Occipital lobe (tissue), 2 donors: Measurements from ENCODE around the gene CARMIL1. TPM values are rescaled to one million over a fixed set of nuclear protein-coding genes. Genes with fewer than 3 reads are reported as not detected.
A peak's percentile ranks its signal among the peaks of the same experiment; 100 is the strongest.

Experiments
- DNase-seq: peaks from one replicate; lab custom pipeline; 2025; lab: John Stamatoyannopoulos, UW
- total RNA-seq: library from RNA; depleted of rRNA; stranded (reverse); fragments of >200 nt; gene quantifications from one replicate; pipeline ENCODE4 v1.2.3, GENCODE V29; 2014

The CARMIL1 gene
- total RNA-seq, 1 donor from 2014 or later: 30.4 TPM

DNA sequence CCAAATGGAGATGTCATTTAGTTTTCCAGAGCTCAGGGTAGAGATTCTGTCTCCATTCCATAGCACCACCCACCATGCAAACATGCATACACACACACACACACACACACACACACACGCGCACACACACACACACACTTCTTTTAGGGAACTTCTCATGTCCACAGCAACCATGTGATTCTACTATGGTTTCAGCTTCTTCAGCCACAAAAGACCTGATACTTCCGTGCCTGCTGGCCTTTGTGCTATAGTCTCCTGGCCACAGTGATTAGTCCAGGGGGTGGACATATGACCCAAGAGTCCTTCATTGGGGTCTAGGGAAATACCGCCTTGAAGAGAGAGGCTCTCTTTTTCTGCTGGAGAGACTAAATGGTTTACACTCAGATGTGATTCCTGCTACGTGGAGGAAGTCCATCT is 53.5 kb downstream of the CARMIL1 start:
- peak; percentile 6 for DNase-seq

DNA sequence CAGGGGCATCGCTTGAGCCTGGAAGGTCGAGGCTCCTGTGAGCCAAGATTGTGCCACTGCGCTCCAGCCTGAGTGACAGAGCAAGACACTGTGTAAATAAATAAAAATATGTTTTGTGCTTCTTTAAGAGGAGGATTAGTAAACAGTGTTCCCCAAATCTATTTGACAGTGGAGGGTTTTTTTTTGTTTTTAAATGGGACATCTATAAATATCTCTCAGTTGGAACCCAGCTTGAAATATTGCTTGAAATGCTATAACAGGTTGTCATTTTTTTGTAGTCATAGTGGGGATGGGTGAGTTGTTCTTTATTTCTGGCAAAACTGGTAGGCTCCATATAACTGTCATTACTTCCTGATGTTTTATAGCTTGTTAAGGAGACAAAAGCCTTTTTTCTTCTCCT is 54.3 kb downstream of the CARMIL1 start:
- DNase-seq: no peak

DNA sequence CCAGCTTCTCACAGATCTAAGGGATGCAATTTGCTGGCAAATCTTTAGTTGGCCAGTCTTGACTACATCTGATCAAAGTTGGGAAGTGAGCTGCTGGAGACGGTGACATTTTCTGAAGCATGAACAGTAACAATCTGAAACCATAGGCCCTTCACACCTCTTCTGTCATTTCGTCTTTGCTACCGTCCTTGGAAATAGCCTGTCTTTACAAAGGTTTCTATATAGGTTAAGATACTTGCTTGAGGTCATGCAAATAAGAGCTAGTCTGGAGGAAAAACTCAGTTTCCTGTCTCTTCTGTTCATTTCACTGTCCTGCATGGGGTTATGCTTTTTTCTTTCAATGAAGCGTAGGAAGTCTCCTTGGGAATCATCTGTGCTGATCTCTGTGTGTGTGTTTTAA is 55.6 kb downstream of the CARMIL1 start:
- DNase-seq: no peak

DNA sequence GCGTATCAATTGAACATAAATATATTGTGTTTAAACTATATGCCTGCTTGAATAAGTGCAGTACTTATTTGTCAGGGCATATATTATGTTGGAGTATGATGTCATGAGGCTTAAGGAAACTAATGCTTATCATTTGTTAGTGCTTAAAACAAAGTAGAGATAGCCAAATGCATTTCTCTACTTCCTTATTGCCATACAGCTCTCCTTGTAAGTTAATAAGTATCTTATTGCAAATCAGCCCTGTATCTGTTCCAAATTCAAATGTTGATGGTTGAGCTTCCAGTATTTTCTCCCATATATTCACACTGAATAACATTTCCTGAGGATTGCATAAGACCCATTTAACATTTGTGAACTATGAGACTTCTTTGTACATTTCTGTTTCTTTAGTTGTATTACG is 57.8 kb downstream of the CARMIL1 start:
- DNase-seq: no peak

DNA sequence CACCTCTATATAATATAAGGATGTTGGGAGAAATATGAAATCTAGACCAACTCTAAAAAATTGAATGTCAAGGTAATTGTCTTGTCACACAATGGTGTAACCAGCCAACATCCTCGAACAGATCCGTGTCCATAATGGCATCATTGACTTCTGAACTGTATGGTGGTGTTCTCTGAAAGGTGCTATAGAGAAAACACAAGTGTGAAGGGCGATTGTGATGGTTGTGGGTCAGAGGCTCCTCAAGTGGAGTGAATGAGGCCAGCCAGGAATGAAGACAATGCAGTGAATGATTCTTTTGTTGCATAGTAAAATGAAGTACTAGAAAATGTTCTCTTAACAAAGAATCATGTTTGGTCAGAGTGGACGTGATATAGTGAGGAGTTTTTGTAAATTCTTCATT is 58.3 kb downstream of the CARMIL1 start:
- DNase-seq: no peak

DNA sequence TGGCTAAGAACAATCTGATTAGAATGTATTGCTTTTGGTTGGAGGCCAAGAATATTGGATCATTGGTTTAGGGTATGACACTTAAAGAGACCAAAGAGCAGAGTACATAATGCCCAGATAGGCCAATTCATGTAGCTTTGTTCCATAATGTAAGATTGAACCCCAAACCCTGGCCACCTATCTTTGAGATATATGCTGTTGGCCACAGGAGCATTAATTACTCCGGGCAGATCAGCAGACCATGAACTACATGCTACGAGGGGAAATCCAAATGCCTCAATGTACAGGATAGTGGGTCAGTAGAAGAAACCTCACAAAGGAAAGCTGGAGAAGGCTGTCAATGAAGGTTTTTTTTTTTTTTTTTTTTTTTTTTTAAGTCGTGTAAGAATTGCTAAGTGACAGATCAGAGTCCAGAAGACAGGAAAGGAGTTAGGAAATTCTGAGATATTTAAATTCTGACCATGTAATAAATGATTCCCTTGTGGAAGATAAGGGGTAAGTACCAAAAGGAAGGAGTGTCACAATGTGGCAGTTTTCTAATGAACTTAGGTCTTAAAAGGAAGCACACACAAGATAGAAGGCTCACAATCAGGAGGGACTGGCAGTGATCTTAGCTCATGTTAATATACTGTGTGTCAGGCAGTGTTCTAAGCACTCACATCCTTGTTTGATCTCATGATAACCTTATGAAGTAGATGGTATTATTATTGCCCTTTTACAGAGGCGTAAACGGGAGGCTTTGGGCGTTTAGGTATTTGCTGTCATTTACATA is 61.4 kb downstream of the CARMIL1 start:
- DNase-seq: no peak

DNA sequence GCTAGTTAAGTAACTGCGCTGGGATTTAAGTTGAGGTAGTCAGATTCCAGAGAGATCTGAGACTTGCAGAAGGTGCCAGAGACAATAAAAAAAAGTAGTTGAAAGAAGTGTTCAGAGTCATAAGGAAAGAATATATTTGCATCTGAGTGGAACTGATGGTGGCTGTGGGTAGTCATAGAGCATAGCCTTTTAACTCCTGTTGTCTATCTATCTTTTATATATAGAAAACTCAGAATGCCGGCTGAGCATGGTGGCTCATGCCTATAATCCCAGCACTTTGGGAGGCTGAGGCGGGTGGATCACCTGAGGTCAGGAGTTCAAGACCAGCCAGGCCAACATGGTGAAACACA is 62.0 kb downstream of the CARMIL1 start:
- DNase-seq: no peak

DNA sequence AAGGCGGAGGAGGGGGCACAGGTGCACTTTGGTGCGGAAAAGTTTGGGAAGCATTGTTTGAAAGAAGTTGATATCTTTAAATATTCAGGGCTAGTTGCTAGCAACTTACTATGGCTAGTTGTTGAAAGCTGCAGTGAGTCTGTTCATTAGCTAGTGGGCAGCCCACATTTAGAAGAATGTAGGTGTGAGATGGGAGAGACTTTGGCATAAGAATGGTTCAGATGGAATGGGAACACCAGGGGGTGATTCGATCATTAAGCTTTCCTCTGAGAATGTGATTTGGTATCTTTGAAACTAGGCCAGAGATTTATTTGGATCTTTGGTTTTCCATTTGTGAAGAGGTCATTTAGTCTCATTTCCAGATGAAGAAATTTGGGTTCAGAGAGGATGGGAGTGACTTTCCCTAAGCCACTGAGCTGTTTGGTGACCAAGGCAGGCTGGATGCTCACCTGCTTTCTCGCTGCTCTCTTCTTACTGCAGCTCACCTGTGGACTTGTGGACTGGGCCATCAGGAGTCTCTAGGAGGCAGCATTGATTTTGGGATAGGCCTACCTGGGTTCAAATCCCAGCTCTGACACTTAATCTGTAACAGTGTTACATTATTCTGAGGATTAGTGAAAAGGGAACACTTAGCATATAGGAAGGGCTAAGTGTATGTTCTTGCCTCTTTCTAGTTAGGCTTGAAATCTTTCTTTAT is 62.9 kb downstream of the CARMIL1 start:
- DNase-seq: no peak

DNA sequence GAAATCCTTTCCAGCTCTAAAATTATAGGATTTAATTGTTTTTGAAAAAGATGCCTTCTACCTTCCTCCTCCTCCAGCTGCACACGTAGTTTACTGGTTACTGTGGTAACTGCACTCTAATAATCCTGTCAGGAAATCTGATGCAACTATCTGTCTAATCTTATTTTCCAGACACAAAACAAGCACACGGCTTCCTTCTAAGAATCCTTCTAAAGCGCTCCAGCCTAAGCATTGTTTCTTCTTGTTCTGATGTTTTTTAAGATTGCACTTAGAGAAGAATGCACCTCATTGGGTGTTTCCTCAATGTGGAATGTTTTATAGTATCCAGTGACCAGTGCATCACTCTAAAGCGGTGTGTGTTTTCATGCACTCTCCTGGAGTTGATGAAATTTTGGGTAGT is 63.6 kb downstream of the CARMIL1 start:
- DNase-seq: no peak

DNA sequence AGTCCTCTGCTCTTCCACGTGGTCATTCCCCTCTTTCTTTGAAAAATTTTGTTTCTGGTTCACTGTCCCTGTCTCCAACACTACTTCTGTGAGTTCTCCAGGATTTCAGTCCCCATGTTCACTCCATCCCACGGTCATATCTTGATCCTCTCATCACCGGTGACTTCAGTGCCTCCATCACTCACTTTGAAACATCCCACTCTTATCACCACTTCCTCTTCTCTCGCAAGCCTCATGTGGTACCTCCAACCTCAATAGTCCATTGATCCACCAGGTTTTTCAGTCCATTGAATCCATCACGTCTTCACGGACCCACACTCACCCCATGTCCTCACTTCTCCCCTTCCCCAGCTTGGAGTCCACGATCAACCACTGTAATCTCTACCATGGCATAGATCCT is 64.8 kb downstream of the CARMIL1 start:
- DNase-seq: no peak

DNA sequence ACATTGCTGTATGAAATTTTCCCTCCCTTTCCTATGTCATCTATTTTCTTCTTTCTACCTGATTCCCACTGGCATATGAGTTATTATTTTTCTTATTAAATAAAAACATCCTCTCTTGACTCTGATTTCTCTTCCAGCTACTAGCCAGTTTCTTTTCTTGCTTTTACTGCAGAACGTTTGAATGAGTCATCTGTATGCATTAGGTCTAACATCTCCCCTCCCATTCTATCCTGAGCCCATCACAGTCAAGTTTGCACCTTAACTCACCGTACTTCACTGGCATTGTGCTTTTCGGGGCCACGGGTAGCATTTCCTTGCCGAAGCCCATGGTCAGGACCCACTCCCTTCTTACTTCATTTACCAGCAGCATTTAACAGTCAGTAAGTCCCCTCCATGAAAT is 65.7 kb downstream of the CARMIL1 start:
- no peak for DNase-seq

DNA sequence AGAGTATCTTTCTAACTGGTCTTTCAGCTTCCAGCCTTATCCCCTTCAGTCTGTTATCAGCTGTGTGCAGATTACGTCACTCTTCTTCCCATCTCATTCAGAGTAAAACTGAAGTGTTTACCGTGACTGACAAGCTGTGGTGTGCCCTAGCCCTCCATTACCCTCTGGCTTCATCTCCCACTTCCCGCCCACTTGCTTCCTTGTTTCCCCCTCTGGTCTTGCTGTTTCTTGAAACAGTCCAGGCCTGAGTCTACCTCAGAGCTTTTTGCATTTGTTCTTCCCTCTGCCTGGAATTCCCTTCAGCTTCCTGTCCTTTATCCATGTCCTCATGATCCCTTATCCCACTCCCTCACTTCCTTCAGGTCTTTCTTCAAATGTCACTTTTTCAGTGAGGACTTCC is 66.9 kb downstream of the CARMIL1 start:
- DNase-seq: no peak

DNA sequence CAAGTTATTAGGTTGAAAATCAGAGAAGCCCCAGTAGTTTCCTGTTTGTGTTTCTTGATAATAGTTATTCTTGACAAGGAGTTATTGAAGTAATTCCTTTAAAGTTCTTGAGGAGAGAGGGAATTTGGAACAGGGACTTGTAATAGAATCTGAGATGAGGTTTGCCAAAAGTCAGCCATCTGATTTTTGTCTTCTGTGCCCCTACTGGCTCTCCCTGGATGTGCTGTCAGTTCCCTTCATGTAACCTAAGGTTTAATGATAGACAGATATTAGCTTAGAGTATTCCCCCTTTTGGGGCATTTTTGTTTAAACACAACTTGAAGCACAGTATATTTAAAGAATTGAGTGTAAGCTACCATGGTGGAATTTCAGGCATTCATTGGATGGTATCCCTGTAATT is 71.4 kb downstream of the CARMIL1 start:
- no peak for DNase-seq

DNA sequence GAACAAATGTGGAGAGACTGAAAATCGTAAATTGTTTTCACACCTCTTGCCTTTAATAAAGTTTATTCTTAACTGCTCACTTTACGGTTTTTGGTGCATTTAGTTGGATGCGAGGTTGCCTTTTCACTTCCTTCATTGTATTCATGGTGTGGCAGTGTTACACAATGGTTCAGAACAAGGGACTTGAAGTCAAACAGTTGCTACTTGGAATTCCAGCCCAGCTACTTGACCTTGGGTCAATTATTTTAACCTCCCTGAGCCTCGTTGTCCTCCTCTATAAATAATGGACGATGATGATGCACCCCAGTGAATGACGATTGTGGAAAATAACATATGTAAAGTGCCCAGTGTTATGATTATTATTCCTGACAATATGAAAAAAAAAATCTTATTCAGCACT is 72.3 kb downstream of the CARMIL1 start:
- DNase-seq: no peak

DNA sequence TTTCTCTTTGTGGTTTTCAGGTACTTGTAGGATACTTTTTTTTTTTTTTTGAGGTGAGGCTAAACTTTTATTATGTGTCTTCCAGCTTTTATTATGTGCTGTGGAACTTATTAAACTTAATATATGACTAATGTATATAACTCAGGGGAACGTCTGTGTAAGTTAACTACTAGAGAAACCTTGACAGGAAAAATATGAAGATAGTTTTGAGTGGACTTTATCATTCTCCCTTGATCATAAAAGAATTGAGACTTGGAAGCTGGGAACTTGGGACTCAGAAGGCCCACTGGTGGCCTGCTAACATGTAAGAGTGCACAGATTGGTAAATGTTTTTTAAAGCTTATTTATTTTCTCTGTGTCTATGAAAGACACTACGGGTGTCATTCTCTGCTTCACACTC is 73.1 kb downstream of the CARMIL1 start:
- no peak for DNase-seq

DNA sequence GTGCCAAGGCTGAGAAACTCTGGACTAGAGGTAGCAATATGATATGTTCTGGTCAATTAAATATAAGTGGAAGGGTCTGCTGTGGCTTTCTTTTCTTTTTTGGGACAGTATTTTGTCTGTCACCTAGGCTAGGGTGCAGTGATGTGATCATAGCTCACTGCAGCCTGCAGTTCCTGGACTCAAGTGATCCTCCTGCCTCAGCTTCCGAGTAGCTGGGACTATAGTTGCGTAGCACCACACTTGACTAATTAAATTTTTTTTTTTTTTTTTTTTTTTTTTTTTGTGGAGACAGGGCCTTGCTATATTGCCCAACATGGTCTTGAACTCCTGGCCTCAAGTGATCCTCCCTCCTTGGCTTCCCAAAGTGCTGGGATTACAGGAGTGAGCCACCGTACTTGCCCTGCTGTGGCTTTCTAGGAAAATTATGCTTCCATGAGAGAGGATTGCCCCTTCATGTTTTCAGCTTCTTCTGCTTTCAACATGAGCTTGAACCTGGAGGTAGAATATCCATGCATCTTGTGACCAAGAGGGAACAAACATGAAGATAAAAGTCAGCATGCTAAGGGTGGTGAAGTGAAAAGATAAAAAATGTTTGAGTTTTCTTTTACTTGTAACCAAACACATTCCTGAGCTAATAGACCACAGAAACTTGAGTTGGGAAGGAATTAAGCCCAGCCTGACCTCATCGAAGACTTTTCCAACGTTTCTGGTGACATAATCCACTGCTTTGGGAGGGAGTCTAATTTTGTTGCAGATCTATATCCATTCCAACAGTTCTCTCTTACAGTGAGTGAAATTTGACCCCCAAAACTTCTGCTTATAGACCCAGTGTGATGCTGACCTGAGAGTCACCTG is 75.1 kb downstream of the CARMIL1 start:
- DNase-seq: no peak

DNA sequence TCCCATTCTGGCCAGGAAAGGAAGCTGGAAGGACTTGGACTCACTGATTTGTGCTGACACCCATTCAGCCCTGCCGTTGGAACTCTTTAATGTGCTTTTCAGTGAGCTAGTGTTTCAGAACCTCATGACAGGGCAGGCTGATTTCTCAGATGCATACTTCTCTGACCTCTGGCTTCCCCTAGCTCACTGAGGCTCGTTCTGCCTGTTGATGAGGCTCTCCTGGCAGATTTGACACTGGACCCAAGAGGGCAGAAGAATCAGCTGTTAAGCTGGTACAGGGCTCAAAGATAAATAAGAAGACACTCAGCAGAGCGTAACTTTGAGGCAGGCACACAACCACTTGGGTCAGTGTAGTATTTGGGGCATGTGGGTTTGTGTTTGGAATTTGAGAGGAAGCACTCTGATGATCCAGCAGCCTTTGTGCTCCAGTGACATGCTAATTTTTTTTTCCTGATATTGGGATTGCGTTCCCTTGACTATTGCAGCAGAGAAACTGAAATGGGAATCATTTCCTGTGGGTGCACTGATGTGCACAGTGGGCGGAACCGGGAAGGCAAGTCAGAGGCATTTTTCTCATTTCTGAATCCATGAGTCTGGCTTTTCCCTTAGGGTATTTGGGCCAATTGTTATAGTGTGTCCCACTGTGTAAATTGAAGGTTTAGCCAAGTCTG is 80.2 kb downstream of the CARMIL1 start:
- DNase-seq: no peak

DNA sequence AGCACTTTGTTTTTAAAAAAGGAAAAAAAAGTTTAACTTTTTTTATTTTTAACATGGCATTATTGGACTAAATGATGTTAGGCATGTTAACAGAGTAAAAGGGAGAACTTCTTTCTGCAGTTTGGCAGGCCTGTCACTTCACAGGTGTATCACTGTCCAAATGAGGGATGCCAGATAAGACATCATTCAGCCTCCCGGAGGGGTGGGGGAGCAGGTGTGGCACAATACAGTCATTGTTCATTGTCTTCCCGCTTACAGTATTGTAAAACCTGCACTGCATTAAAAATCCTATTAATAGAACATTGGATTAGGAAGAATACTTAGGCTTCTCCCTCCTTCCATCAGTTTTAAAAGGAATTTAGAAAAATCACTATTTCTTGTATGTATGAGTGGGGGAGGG is 80.7 kb downstream of the CARMIL1 start:
- no peak for DNase-seq

DNA sequence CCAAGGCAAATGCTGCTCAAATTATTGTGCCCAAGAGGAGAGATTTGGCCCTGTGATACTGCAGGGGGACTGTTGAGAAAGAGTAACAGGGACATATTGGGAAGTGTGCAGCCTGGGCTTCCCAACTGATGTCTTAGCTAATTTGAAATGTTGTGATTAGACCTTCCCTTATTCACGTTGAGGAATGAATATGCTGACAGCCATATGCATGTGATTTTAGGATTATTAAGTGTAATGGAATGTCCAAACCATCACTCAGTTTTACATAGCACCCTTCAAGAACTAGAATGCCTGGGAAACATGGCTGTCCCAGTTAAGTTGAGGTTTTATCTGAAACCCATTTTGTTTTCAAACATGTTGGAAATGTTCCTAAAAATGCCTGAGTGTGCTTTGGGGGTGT is 81.4 kb downstream of the CARMIL1 start:
- DNase-seq: no peak

DNA sequence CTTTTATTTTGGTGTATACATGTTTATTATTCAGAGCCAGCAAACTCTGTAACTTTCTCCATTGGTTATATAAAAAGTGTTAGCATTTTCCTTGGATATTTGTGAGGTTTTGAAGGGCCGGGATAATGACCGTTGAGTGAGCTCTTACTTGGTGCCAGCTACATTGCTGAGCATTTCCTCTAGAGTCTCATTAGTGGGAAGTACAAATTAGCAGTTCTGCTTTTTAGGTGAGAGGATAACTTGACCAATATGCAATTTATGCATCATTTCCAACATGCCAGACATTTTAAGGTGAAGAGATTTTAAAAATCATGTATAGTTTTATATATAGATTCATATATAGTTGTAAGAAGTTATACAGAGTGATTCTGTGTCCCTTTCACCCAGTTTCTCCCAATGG is 84.3 kb downstream of the CARMIL1 start:
- DNase-seq: no peak

DNA sequence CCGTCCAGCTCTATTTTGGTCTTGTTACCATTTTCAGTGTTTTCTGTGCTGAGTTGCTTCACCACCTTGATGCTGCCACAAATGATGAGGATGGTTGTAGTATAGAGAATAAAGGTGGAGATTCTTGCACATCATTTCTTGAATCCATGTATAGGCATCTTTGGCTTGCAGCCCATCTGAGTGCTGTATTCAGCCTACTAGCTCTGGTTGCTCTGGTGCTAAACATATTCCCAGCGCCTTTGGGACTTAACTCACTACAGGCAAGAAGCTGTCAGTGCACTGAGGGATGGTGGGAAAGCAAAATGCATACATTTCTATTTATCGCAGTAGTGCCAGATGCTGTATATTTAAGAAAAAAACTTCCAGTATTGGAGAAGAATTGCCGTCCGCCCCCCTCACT is 86.0 kb downstream of the CARMIL1 start:
- DNase-seq: no peak
